SH-SY5Y (cell line): ENCODE data around the gene SPATA6.

Source experiments
- GATA2 ChIP-seq: IDR thresholded peaks from 2 replicates; pipeline ENCODE4 v1.6.1; 2011; ENCODE audit warnings: mild to moderate bottlenecking, low read depth, low read length
- GATA3 ChIP-seq: IDR thresholded peaks from 2 replicates; pipeline ENCODE4 v1.6.1; 2011; ENCODE audit warnings: low read depth, mild to moderate bottlenecking, low read length, moderate library complexity

GRCh38 chr1:48263041-48263440 lies 209.0 kb downstream of the SPATA6 start:
- TF ChIP-seq GATA2 = no peak
- TF ChIP-seq GATA3 = no peak
